Activated CD4-positive, alpha-beta memory T cell treated with anti-CD3 and anti-CD28 coated beads, Interleukin-2, amount 10 ng/mL, durations not matched to agents 7 days and 5 days (primary cell): ENCODE data around the gene DAP. TPM values are rescaled to one million over a fixed set of nuclear protein-coding genes. Genes with fewer than 3 reads are reported as not detected.

ENCODE experiments used
- CTCF ChIA-PET: fragments of 350-600 bp; sonication (Branson Sonifier 250); formaldehyde crosslinking; loops from one replicate; lab custom pipeline; 2021; ENCODE audit warnings: antibody characterized with exemption, inconsistent platforms; lab: Charles Lee
- POLR2A ChIA-PET: fragments of 350-600 bp; sonication (Branson Sonifier 250); formaldehyde crosslinking; loops from one replicate; lab custom pipeline; 2021; ENCODE audit warnings: antibody characterized with exemption; lab: Charles Lee
- DNase-seq: peaks from one replicate; pipeline ENCODE4 v3.0.0-alpha.2; 2020
- H3K27ac Mint-ChIP-seq: one replicate; pipeline ENCODE4 v1.8.0; 2021; ENCODE audit warnings: mild to moderate bottlenecking, mixed read lengths
- H3K27me3 Mint-ChIP-seq: one replicate; pipeline ENCODE4 v1.8.0; 2021; ENCODE audit warnings: mixed read lengths
- H3K36me3 Mint-ChIP-seq: one replicate; pipeline ENCODE4 v1.8.0; 2021; ENCODE audit warnings: low read depth, mixed read lengths
- H3K4me1 Mint-ChIP-seq: one replicate; pipeline ENCODE4 v1.8.0; 2021; ENCODE audit warnings: mixed read lengths
- H3K4me3 Mint-ChIP-seq: one replicate; pipeline ENCODE4 v1.8.0; 2021; ENCODE audit warnings: mild to moderate bottlenecking, mixed read lengths
- H3K9me3 Mint-ChIP-seq: one replicate; pipeline ENCODE4 v1.8.0; 2021; ENCODE audit warnings: mixed read lengths
- total RNA-seq, 2 experiments: library from RNA; stranded (reverse); gene quantifications; one replicate each; pipeline ENCODE4 v1.2.3, GENCODE V29; 2021

The DAP gene
- total RNA-seq, 2 experiments from 2014 or later, result 51.0 to 53.7 TPM

GRCh38 chr5:10757043-10757442 lies 4.0 kb downstream of the DAP start:
- Mint-ChIP-seq H3K27ac (no peak overlapping the region), H3K4me3 (no peak overlapping the region), H3K36me3 (peaks cover 16% of the 10 kb centered on the region), H3K4me1 (peaks cover 46% of the 10 kb centered on the region), H3K27me3 (no peaks in the 10 kb centered on the region), H3K9me3 (no peaks in the 10 kb centered on the region)
- POLR2A ChIA-PET, result interaction anchor here (1.7 kb wide), 1 partner anchor 120 kb away, joined by 3 read pairs; no protein-coding TSS in a partner anchor
- no peak for DNase-seq
- CTCF ChIA-PET, result no interaction called here

GRCh38 chr5:10756549-10756948 lies 4.5 kb downstream of the DAP start:
- no peak for DNase-seq
- no peak overlapping the region for H3K27ac Mint-ChIP-seq
- no peak overlapping the region for H3K4me3 Mint-ChIP-seq
- H3K4me1 Mint-ChIP-seq, result peaks cover 41% of the 10 kb centered on the region
- ChIA-PET POLR2A (no interaction called here), CTCF (no interaction called here)
- no peaks in the 10 kb centered on the region for H3K27me3 Mint-ChIP-seq
- peaks cover 16% of the 10 kb centered on the region for H3K36me3 Mint-ChIP-seq
- no peaks in the 10 kb centered on the region for H3K9me3 Mint-ChIP-seq

GRCh38 chr5:10753178-10753577 lies 7.9 kb downstream of the DAP start:
- no peak for DNase-seq
- Mint-ChIP-seq H3K27ac (no peak overlapping the region), H3K4me3 (no peak overlapping the region), H3K36me3 (peaks cover 15% of the 10 kb centered on the region), H3K9me3 (no peaks in the 10 kb centered on the region), H3K27me3 (no peaks in the 10 kb centered on the region), H3K4me1 (peaks cover 22% of the 10 kb centered on the region)
- POLR2A ChIA-PET, result interaction anchor here (2.8 kb wide), 1 partner anchor 8 kb away, joined by 8 read pairs; the partner anchor contains the start of gene DAP
- CTCF ChIA-PET, result no interaction called here

- no peak overlapping the region for H3K4me3 Mint-ChIP-seq
- no peaks in the 10 kb centered on the region for H3K9me3 Mint-ChIP-seq
- ChIA-PET CTCF (interaction anchor here (1.6 kb wide), 1 partner anchor 469 kb away, joined by 4 read pairs; no protein-coding TSS in a partner anchor), POLR2A (interaction anchor here (1.1 to 2.8 kb wide), 2 partner anchors 9 to 37 kb away, joined by 3 to 8 read pairs; partner anchors contain the start of gene DAP)
- H3K36me3 Mint-ChIP-seq, result peaks cover 17% of the 10 kb centered on the region
- H3K27me3 Mint-ChIP-seq, result no peaks in the 10 kb centered on the region
- H3K27ac Mint-ChIP-seq, result no peak overlapping the region
- no peak for DNase-seq
- peaks cover 15% of the 10 kb centered on the region for H3K4me1 Mint-ChIP-seq
These were observed 8.6 kb downstream of the DAP start for GRCh38 chr5:10752451-10752850.

- POLR2A ChIA-PET, result interaction anchor here (2.8 kb wide), 1 partner anchor 10 kb away, joined by 8 read pairs; the partner anchor contains the start of gene DAP
- DNase-seq, result no peak
- Mint-ChIP-seq H3K4me3 (no peak overlapping the region), H3K9me3 (no peaks in the 10 kb centered on the region), H3K36me3 (peaks cover 20% of the 10 kb centered on the region), H3K27ac (no peak overlapping the region), H3K4me1 (peaks cover 7% of the 10 kb centered on the region), H3K27me3 (no peaks in the 10 kb centered on the region)
- CTCF ChIA-PET, result no interaction called here
These were observed 10.1 kb downstream of the DAP start for GRCh38 chr5:10750909-10751308.

GRCh38 chr5:10747678-10748622 lies 13.1 kb downstream of the DAP start:
- Mint-ChIP-seq H3K27ac (no peak overlapping the region), H3K4me3 (no peak overlapping the region), H3K9me3 (no peaks in the 10 kb centered on the region), H3K4me1 (peaks cover 3% of the 10 kb centered on the region), H3K27me3 (no peaks in the 10 kb centered on the region), H3K36me3 (peaks cover 46% of the 10 kb centered on the region)
- DNase-seq, result no peak
- ChIA-PET CTCF (interaction anchor here (0.6 kb wide), 1 partner anchor 357 kb away, joined by 4 read pairs; no protein-coding TSS in a partner anchor), POLR2A (interaction anchor here (0.9 kb wide), 1 partner anchor 13 kb away, joined by 5 read pairs; the partner anchor contains the start of gene DAP)

- CTCF ChIA-PET, result no interaction called here
- peaks cover 55% of the 10 kb centered on the region for H3K36me3 Mint-ChIP-seq
- no peaks in the 10 kb centered on the region for H3K9me3 Mint-ChIP-seq
- H3K4me3 Mint-ChIP-seq, result no peak overlapping the region
- DNase-seq, result no peak
- no peaks in the 10 kb centered on the region for H3K27me3 Mint-ChIP-seq
- POLR2A ChIA-PET, result interaction anchor here (0.6 kb wide), 1 partner anchor 209 kb away, joined by 3 read pairs; no protein-coding TSS in a partner anchor
- H3K27ac Mint-ChIP-seq, result no peak overlapping the region
- peaks cover 3% of the 10 kb centered on the region for H3K4me1 Mint-ChIP-seq
These were observed 14.3 kb downstream of the DAP start for GRCh38 chr5:10746711-10747110.

- Mint-ChIP-seq H3K9me3 (peaks cover under 1% of the 10 kb centered on the region), H3K4me3 (no peak overlapping the region), H3K4me1 (no peaks in the 10 kb centered on the region), H3K27me3 (no peaks in the 10 kb centered on the region), H3K27ac (no peak overlapping the region), H3K36me3 (peaks cover 68% of the 10 kb centered on the region)
- no peak for DNase-seq
- CTCF ChIA-PET, result no interaction called here
- POLR2A ChIA-PET, result no interaction called here
These were observed 15.9 kb downstream of the DAP start for GRCh38 chr5:10745133-10745532.

- CTCF ChIA-PET, result no interaction called here
- no peaks in the 10 kb centered on the region for H3K27me3 Mint-ChIP-seq
- peaks cover 5% of the 10 kb centered on the region for H3K9me3 Mint-ChIP-seq
- POLR2A ChIA-PET, result no interaction called here
- H3K36me3 Mint-ChIP-seq, result peaks cover 70% of the 10 kb centered on the region
- H3K27ac Mint-ChIP-seq, result no peak overlapping the region
- no peak overlapping the region for H3K4me3 Mint-ChIP-seq
- no peaks in the 10 kb centered on the region for H3K4me1 Mint-ChIP-seq
- no peak for DNase-seq
These were observed 16.4 kb downstream of the DAP start for GRCh38 chr5:10744681-10745080.

- DNase-seq, result no peak
- ChIA-PET CTCF (no interaction called here), POLR2A (no interaction called here)
- Mint-ChIP-seq H3K27me3 (no peaks in the 10 kb centered on the region), H3K4me1 (no peaks in the 10 kb centered on the region), H3K4me3 (no peak overlapping the region), H3K9me3 (peaks cover 5% of the 10 kb centered on the region), H3K36me3 (peaks cover 75% of the 10 kb centered on the region), H3K27ac (no peak overlapping the region)
These were observed 17.1 kb downstream of the DAP start for GRCh38 chr5:10743951-10744350.

- Mint-ChIP-seq H3K9me3 (peaks cover 5% of the 10 kb centered on the region), H3K27me3 (no peaks in the 10 kb centered on the region), H3K27ac (no peak overlapping the region), H3K36me3 (peaks cover 78% of the 10 kb centered on the region), H3K4me1 (no peaks in the 10 kb centered on the region), H3K4me3 (no peak overlapping the region)
- DNase-seq, result no peak
- CTCF ChIA-PET, result no interaction called here
- POLR2A ChIA-PET, result no interaction called here
These were observed 17.5 kb downstream of the DAP start for GRCh38 chr5:10743526-10743925.

GRCh38 chr5:10741661-10742060 lies 19.4 kb downstream of the DAP start:
- H3K27me3 Mint-ChIP-seq, result no peaks in the 10 kb centered on the region
- CTCF ChIA-PET, result no interaction called here

GRCh38 chr5:10740384-10740783 lies 20.6 kb downstream of the DAP start:
- POLR2A ChIA-PET, result no interaction called here
- DNase-seq, result no peak

More at GRCh38 chr5:10741661-10742060, 19.4 kb downstream of the DAP start:
- no peak for DNase-seq
- H3K4me1 Mint-ChIP-seq, result no peaks in the 10 kb centered on the region
- no peak overlapping the region for H3K4me3 Mint-ChIP-seq
- peaks cover 5% of the 10 kb centered on the region for H3K9me3 Mint-ChIP-seq
- POLR2A ChIA-PET, result no interaction called here
- peaks cover 75% of the 10 kb centered on the region for H3K36me3 Mint-ChIP-seq
- no peak overlapping the region for H3K27ac Mint-ChIP-seq

More at GRCh38 chr5:10740384-10740783, 20.6 kb downstream of the DAP start:
- Mint-ChIP-seq H3K4me3 (no peak overlapping the region), H3K27me3 (no peaks in the 10 kb centered on the region), H3K36me3 (peaks cover 68% of the 10 kb centered on the region), H3K27ac (no peak overlapping the region), H3K9me3 (peaks cover 5% of the 10 kb centered on the region), H3K4me1 (no peaks in the 10 kb centered on the region)
- CTCF ChIA-PET, result no interaction called here
